Glomerular visceral epithelial cell (primary cell): ENCODE measurements around the gene MBD2.
A peak's percentile ranks its signal among the peaks of the same experiment; 100 is the strongest.
"Not testable (repeated sequence)": the region's sequence is repeated elsewhere in the genome, so short reads cannot be mapped to it uniquely, and the experiment has no call there.

ENCODE experiments used
- DNase-seq: peaks from one replicate; pipeline ENCODE4 v3.0.0-alpha.2; 2016; ENCODE audit errors: extremely low spot score

The MBD2 gene

DNA sequence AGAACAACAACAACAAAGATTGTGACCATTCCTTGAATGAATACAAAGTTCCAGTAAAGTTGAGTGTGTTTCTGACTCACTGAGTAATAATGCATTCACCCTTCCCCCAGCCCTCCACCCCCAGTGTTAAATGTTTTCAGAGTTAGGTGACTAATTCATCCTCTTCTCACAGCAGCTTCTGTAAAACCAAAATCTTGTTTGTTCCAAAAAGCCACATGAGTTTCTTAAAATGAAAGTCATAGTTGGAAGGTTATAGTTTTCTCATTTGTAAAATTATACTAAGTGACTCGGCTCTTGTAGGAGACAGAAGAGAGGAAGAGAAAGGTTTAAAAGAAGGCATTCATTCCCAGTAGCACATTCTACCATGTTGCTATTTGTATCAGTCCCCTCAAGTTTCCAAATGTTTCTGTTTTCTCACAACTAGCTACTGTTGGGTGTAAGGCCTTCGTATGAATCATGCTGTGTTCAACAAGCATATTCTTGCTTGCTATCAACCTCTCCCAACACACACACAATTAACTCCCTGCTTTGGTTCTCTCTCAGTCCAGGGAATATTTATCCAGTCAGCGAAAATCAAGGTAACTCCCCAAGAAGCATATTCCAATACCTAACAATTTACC, 75.3 kb downstream of the MBD2 start:
- peak; percentile 78 for DNase-seq

DNA sequence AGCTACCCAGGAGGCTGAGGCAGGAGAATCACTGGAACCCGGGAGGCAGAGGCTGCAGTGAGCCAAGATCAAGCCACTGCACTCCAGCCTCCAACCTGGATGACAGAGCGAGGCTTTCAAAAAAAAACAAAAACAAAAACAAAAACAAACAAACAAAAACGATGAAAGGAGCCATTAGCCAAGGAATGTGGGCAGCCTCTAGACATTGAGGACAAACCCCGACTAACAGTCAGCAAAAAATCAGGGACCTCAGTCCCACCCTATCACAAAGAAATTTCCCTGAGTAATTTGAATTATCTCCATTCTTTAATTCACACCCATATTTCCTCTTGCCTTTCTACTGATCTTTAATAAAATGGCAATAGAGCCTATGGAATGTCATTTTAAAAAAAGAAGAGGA, 75.8 kb downstream of the MBD2 start:
- DNase-seq = no peak

DNA sequence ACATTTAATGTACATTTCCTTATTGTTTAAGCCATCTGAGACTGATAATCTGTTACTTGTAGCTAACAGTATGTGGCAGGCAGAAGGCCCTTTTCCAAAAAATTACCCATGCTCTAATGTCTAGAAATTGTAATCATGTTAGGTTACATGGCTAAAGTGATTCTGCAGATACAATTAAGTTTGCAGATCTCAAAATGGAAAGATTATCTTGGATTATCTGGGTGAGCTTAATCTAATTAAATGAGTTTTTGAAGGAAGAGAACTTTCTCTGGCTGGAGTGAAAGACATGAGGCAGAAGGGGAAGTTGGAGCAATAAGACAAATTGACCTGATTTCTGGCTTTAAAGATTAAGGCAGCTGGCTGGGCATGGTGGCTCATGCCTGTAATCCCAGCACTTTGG, 76.3 kb downstream of the MBD2 start:
- DNase-seq = no peak

DNA sequence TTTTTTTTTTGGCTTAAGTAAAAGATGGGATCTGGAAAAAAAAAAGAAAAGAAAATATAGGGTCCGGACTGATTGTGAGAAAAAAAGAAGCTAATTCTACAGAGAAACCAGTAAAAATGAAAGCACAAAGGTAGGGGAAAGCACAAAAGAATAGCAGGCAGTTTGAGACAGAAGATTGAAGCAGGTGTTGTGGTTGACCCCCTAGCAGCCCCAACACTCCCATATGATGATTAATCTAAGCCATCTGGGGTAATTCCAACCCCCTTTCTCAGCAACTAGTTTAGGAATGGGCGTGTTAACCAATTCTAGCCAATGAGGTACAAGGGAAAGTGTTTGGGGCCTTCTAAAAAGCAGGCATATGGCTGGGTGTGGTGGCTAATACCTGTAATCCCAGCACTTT, 77.0 kb downstream of the MBD2 start:
- no peak for DNase-seq

DNA sequence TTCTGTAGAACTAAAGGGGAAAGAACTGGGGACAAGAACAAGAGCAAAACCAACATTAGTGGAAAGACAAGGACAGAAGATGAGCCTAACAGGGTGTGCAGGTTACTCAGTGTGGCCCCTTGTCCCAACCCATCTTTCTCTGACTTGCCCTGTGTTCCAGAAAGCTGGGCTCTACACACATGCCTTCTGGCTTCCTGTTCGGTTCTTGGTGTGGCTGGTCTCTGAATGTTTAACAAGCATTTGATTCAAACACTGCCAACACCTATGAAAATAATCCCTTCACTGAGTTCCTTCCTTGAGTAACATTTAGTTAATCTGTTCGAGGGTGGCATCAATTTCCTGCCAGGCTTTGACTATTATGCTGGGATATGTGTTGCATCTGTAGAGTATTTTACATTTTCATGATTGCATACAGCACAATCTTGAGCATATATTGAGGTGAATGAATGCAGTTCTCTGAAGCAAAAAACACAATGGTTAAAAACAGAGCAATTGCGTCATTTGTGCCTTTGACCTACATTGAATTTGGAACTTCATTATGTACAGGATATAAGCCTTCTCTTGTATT, 83.3 kb downstream of the MBD2 start:
- no peak for DNase-seq

DNA sequence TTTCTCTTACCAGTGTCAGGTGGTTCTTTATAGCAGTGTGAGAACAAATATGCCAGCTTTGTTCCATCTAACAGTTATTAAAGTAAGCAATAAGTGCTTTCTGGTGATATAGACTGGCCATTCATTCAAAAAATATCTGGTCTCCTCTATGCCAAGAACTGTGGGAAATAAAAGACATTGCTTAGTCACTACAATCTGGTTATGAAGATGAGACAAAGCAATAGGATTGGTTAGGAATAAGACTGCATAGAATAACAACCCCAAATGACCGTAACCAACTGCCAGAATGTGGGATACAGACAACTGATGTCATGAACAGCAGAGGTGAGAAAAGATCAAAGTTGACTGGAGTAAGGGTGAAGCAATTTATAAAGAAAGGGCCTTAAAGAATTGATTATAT, 83.8 kb downstream of the MBD2 start:
- DNase-seq = no peak

DNA sequence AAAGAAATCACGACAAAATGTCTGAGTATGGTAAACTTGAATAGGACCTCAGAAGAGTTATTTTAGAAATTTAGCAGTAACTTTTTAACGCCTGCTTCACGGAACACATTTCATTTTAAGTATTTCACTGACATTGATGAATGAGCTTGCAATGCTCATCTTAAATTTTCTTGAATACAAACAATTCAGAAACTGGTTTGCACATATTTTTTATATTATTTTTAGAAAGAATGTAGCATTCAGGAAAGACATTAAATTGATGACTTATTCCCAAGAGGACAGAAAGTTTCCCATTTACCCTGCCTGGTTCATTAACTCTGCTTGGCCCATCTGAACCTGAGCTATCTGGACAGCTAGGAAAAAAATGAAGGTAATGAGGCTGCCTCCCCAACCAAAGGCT, 89.3 kb downstream of the MBD2 start:
- DNase-seq = no peak

DNA sequence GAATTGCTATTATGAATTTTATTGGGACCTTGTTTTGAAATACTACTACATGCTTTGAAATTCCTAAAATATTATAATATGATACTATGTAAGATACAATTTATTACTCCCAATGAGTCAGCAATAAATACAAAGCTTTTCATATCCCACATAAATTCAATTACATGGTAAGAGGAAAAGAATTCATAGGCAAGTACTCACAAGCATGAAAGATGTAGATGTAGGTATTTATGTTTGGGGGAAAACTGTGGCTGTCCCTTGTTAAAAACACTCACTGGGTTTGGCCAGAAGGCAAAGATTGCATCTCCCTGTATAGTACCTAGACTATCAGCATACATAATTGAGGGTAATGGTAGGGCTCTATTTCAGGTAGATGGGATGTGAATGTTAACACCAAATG, 90.4 kb downstream of the MBD2 start:
- no peak for DNase-seq

DNA sequence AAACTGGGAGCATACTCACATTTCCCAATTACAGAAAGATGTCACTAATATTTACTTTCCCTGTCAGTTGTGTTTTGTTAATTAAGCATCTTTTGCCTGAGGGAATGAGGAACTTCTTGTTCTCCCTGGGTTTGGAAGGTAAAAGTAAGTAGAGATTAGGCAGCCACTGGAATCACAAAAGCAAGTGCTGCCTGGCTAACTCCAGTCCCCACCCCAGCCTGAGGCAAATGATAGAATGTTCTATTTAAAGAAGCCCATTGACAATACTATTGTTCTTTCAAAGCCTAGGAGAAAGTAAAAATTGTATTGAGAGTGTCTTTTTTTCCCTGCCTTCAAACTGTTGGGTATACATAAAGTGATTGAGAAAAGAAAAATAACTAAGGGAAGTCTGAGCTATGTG, 93.8 kb downstream of the MBD2 start:
- no peak for DNase-seq

DNA sequence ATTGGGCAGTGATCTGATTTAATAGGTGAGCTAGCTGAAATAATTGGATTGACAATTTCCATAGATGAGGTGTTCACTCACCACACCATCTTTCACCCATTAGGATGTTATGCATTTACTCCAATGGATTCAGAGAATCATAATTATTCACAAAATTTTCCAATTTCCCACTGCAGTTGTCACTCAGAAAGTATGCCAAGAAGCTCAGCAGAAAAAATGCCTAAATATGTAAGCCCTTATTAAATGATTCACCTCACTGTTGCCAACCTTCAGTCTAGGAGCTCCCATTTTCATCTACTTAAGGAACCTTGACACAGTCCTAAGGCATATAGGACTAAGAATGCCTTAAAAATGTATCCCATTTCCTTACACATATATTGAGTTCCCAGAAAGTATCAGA, 94.3 kb downstream of the MBD2 start:
- DNase-seq = no peak

DNA sequence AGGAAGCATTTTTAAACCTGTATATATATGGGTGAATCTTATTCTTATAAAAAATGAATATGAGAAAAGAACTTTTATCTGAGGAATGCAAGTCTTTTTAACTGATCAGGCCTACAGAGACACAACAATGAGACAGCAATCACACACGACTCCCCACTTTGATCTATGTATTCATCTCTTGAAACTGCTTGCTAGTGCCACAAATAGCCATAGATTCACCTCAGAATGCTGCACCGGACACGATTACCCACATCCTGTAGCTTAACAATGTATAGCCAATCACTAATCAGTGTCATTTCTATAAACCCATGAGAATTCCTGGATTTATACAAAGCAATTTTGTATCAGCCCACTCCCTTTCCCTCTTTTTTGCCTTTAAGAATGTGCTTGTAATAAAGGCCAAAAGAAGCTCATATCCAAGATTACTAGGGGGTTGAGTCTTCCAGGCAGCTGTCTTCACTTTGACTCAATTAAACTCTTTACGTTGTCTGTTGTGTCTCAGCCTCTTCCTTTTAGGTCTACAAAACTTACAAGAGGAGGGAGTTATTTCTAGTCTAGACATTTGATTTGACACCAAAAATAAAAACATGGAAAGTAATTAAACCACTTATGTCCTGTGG, 94.9 kb downstream of the MBD2 start:
- DNase-seq = no peak

DNA sequence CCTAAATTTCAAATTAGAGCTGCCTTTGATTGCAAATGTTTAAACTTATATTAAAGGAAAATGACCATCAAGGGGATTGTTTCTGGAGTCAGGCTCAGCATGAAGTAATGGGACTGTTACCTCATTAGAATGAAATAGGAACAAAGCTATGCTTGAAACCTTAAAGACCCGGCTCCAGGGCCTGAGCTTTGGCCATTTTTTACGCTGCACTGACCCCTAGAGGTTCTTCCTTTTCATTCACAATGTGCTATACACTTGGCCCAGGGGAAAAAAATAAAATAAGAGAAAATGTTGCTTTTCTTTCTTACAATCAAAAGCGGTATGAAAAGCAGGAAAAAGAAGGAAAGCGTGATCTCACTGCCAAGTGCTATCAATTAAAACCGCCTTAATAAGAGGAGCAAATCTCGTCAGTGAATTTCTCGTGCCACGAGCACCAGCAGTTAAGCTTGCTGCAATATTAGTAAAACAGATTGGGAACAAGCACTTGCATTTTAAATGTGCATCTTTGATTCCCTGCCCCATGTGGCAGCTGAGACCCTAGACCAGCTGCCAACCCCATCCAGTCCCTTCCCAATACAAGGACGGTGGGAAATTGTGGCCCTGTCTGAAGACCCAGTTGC, 96.6 kb downstream of the MBD2 start:
- peak; percentile 53 for DNase-seq

DNA sequence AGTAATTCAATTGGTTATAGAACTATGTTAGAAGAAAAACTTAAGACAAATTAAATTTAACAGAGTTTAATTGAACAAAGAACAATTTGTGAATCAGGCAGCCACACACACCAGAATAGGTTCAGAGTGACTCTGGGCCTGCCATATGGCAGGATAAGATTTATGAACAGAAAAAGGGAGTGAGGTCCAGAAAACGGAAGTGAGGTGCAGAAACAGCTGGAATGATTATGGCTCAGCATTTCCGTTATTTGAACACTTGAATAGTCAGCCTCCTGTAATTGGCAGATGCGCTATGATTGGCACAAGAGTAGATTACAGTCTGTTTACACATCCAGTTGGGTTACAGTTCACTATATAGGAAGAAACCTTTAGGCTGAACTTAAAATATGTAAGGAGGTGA, 99.0 kb downstream of the MBD2 start:
- no peak for DNase-seq

DNA sequence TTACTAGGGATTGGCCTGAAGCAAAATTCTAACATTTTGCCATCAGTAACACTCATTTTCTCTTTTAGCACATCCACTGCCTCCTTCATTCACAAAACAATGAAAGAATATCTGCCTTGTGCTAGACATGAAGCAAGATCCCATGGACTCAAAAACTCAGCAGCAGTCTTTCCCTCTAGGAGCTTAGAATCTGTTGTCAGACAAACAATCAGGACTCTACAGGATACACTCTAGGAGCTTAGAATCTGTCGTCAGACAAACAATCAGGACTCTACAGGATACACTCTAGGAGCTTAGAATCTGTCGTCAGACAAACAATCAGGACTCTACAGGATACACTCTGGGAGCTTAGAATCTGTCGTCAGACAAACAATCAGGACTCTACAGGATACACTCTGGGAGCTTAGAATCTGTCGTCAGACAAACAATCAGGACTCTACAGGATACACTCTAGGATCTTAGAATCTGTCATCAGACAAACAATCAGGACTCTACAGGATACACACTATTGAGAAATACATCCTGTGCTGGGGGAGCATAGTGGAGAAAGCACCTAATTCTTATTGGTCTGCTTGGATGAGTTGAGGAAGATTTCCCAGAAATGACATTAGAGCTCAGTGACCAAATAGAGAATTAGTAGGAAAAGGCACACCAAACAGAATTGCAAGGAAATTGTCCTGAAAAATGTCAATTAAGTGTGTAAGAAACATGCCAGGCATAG, 100.6 kb downstream of the MBD2 start:
- DNase-seq = not testable (repeated sequence)

DNA sequence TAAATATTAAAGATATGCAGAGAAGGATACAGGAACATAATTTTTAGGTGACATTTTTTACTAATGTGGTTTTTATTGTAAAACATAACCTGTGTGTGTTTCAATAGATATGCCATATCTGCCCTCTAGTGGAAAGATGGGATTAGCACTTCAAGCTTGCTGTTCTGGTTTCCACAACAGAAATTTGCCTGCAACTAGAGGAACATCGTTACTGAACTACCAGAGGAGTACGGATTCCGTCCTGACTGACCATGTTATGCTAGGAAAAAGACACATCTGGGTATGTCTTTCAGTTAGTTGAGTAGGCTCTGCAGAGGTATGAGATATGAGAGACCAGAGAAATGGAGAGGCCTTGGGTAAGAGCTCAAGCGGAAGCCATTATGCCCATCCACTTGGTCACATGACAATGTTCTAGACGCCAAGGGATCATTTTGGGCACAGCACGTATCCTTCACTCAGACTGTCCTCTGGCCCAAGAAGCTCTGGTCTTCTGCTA, 104.9 kb downstream of the MBD2 start:
- peak; percentile 62 for DNase-seq

DNA sequence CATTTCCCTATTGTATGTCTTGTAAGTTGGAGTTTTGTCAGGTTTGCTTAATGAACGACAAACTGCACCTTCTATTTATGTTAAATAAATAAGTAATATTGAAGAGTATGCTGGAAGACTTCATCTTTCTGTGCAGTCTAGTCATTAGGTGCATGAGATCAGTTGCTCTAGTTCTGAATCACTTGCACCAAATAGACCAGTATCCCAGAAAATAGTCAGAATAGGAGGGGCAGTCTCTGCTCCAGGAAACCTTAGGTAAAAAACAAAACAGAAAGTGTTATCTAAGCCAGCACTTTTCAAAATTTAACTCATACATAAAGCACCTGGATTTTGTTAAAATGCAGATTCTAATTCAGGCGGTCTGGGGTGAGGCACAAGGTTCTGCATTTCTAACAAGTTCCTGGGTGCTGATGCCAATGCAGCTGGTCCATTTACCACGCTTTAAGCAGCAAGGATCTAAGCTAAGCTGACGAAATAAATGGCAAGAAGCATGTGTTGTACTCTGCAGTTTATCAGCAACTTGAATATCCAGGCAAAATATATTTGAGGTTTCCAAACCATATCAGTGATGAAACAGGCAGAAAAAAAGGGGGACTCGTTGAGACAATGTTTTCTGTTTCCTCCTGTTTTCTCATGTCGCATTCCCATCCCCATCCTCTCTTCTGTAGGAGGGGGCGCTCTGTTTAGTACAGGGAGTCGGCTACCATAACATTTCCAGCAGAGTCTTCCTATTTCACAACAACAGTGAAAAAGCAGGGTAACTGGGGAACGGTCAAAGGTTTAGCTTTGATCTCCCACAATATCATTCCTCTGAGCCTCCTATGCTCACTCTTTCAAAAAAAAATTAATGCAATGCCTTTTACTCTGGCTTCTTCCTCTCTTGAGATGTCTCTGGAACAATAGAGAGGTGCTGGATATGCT, 106.4 kb downstream of the MBD2 start:
- DNase-seq = no peak

DNA sequence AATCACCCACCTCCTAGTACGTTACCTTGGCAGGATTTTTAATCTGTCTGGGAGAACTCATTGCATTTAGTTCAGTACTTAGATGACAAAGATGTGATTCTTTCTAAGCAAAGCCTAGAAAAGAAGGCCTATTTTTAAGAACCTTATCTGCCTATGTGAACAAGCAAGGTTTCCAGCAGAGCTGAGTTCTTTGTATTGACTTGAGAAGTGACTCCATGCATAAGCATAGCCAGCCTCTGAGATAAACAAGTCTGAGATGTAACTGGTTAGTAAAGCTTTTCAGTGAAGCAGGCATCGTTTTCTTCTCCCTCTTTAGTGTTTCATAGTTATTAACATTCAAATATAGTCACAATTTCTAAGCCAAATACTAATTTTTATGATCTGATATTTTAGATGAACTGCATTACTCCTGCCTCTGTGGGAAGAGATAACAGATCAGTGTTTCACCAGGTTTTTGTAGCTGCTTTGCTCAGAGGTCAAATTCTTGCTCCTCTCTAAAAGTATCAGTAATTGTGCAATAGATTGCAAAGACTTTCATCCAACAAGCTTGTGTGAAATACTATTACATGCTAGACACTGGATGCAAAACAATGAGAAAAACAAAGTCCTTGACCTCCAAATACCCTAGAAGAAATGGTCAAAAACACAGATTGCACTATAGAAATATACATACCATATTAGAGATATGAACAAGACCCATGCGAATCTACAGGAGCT, 107.8 kb downstream of the MBD2 start:
- DNase-seq = no peak

DNA sequence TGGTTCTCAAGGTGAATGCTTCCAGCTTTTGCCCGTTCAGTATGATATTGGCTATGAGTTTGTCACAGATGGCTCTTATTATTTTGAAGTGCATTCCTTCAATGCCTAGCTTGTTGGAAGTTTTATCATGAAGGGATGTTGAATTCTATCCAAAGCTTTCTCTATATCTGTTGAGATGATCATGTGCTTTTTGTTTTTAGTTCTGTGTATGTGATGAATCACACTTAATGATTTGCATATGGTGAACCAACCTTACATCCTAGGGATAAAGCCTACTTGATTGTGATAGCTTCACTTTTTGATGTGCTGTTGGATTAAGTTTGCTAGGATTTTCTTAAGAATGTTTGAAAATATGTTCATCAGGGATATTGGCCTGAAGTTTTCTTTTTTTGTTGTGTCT, 112.1 kb downstream of the MBD2 start:
- no peak for DNase-seq

DNA sequence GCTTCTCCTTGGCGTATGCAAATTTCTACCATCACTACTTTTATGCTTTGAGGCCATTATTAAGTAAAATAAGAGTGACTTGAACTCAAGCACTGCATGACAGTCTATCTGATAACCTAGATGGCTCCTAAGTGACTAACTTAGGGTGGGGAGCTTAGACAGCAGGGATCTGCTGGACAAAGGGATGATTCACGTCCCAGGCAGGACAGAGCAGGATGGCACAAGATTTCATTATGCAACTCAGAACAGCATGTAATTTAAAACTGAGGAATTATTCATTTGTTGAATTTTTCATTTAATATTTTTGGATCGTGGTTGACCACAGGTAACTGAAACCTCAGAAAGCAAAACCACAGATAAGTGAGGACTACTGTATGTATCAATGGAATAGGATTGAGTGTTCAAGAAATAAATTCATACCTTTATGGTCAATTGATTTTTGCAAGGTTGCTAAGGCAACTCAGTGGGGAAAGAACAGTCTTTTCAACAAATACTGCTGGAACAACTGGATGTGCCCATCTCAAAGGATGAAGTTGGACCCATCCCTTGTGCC, 115.3 kb downstream of the MBD2 start:
- DNase-seq = peak; percentile 16

DNA sequence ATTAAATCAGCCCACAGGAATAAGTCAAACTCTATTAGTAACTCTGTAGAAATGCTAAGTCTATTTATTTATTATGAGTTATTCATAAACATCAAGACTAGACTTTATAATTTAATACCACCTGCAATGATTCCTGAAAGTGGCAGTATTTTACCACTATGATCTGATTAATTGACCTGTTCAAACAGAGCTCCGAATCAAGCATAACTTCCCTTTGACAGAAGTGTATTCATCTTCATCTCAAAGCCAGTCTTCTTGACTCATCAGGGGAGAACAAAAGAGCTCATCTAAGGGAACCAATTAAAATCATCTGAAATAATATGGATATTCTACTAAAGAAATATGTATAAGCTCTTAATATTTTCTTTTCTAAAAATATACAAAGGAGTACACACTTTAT, 122.3 kb downstream of the MBD2 start:
- no peak for DNase-seq
